ENCODE results near the gene FMO4.
"Not testable (repeated sequence)": the region's sequence is repeated elsewhere in the genome, so short reads cannot be mapped to it uniquely, and the experiment has no call there.

Gene FMO4

GRCh38 chr1:171313835-171314320 lies at the start of gene FMO4:
TSS of gene FMO4 (plus strand) at chr1:171314183. CDS start at chr1:171319826, 5,643 bp downstream.
- DNase-seq (ENCODE audit: low read depth): peak; percentile 58

- DNase-seq (ENCODE audit: low read depth): no peak
Measured at GRCh38 chr1:171265686-171266085, 48.3 kb upstream of the FMO4 start.

GRCh38 chr1:171266930-171267329 lies 47.1 kb upstream of the FMO4 start:
- DNase-seq (ENCODE audit: low read depth): no peak

GRCh38 chr1:171267391-171267790 lies 46.6 kb upstream of the FMO4 start:
- DNase-seq (ENCODE audit: low read depth): no peak

GRCh38 chr1:171270806-171271205 lies 43.2 kb upstream of the FMO4 start:
- DNase-seq (ENCODE audit: low read depth): no peak

GRCh38 chr1:171277534-171277933 lies 36.4 kb upstream of the FMO4 start:
- DNase-seq (ENCODE audit: low read depth): no peak

GRCh38 chr1:171279234-171279633 lies 34.7 kb upstream of the FMO4 start:
- no peak for DNase-seq (ENCODE audit: low read depth)

- no peak for DNase-seq (ENCODE audit: low read depth)
Measured at GRCh38 chr1:171279678-171280077, 34.3 kb upstream of the FMO4 start.

- no peak for DNase-seq (ENCODE audit: low read depth)
Measured at GRCh38 chr1:171280599-171280998, 33.4 kb upstream of the FMO4 start.

- no peak for DNase-seq (ENCODE audit: low read depth)
Measured at GRCh38 chr1:171286032-171286705, 27.8 kb upstream of the FMO4 start.

- DNase-seq (ENCODE audit: low read depth): no peak
Measured at GRCh38 chr1:171290621-171291020, 23.4 kb upstream of the FMO4 start.

GRCh38 chr1:171292799-171293198 lies 21.2 kb upstream of the FMO4 start:
- no peak for DNase-seq (ENCODE audit: low read depth)

GRCh38 chr1:171295383-171295782 lies 18.6 kb upstream of the FMO4 start:
- not testable (repeated sequence) for DNase-seq (ENCODE audit: low read depth)

GRCh38 chr1:171295821-171296220 lies 18.2 kb upstream of the FMO4 start:
- DNase-seq (ENCODE audit: low read depth): no peak

GRCh38 chr1:171296897-171297296 lies 17.1 kb upstream of the FMO4 start:
- DNase-seq (ENCODE audit: low read depth): no peak

GRCh38 chr1:171298696-171299095 lies 15.3 kb upstream of the FMO4 start:
- no peak for DNase-seq (ENCODE audit: low read depth)

- no peak for DNase-seq (ENCODE audit: low read depth)
Measured at GRCh38 chr1:171299342-171299741, 14.6 kb upstream of the FMO4 start.

GRCh38 chr1:171300401-171300800 lies 13.6 kb upstream of the FMO4 start:
- DNase-seq (ENCODE audit: low read depth): no peak

- DNase-seq (ENCODE audit: low read depth): no peak
Measured at GRCh38 chr1:171310661-171311087, 3.3 kb upstream of the FMO4 start.

GRCh38 chr1:171311771-171312558 lies 2.0 kb upstream of the FMO4 start:
- no peak for DNase-seq (ENCODE audit: low read depth)

GRCh38 chr1:171313319-171313834 lies 606 bp upstream of the FMO4 start:
- no peak for DNase-seq (ENCODE audit: low read depth)

GRCh38 chr1:171329251-171329650 lies 15.3 kb downstream of the FMO4 start:
- DNase-seq (ENCODE audit: low read depth): no peak

- DNase-seq (ENCODE audit: low read depth): no peak
Measured at GRCh38 chr1:171334024-171334640, 20.1 kb downstream of the FMO4 start.

Data from stimulated activated CD8-positive, alpha-beta memory T cell treated with anti-CD3 and anti-CD28 coated beads, Interleukin-12 subunit alpha, Interleukin-12 subunit beta, amount 100 ng/mL, for 4 hours (primary cell).